ENCODE measurements around the gene DLK2. TPM values are rescaled to one million over a fixed set of nuclear protein-coding genes. Genes with fewer than 3 reads are reported as not detected.

The DLK2 gene
- total and polyA plus RNA-seq, 12 donors, result 0.28 to 5.1 (median 1.8) TPM; not detected in 1

DNA sequence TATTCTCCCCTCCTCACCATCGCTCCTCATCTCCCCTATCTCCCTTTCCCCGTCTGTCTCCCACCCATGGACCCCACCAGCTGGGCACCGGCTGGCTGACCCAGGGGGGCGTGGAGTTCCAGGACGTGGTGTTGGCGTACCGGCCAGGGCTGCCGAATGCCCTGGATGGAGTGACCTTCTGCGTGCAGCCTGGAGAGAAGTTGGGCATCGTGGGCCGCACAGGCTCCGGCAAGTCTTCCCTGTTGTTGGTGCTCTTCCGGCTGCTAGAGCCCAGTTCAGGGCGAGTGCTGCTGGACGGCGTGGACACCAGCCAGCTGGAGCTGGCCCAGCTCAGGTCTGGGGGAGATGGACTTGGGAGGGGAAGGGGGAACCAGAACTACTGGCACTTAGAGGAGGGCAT is 7.7 kb downstream of the DLK2 start:
- intact Hi-C loops (cut with DNase I), result no loop called here
- 94% methylated on average over 16 of the region's 16 CpGs for WGBS, 2 donors

DNA sequence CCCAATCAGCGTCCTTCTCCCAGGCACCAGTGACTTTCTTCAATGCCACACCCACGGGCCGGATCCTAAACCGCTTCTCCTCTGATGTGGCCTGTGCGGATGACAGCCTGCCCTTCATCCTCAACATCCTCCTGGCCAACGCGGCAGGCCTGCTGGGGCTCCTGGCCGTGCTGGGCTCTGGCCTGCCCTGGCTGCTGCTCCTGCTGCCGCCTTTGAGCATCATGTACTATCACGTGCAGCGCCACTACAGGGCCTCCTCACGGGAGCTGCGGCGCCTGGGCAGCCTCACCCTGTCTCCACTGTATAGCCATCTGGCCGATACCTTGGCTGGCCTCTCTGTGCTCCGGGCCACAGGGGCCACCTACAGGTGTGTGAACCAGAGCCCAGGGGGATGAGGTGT is 9.8 kb downstream of the DLK2 start:
- Histone ChIP-seq H3K27me3 (no peaks in the 10 kb centered on the region), H3K36me3 (peaks cover 0 to 100% (median 65%) of the 10 kb centered on the region in 9 donors), H3K9me3 (no peaks in the 10 kb centered on the region), H3K27ac (no peak overlapping the region), H3K4me3 (no peak overlapping the region), H3K4me1 (peaks cover 0 to 6% (median 0%) of the 10 kb centered on the region in 9 donors)
- DNase-seq, result no peak
- intact Hi-C loops (cut with DNase I), result no loop called here
- no peak for ATAC-seq
- TF ChIP-seq, protein P1, sequence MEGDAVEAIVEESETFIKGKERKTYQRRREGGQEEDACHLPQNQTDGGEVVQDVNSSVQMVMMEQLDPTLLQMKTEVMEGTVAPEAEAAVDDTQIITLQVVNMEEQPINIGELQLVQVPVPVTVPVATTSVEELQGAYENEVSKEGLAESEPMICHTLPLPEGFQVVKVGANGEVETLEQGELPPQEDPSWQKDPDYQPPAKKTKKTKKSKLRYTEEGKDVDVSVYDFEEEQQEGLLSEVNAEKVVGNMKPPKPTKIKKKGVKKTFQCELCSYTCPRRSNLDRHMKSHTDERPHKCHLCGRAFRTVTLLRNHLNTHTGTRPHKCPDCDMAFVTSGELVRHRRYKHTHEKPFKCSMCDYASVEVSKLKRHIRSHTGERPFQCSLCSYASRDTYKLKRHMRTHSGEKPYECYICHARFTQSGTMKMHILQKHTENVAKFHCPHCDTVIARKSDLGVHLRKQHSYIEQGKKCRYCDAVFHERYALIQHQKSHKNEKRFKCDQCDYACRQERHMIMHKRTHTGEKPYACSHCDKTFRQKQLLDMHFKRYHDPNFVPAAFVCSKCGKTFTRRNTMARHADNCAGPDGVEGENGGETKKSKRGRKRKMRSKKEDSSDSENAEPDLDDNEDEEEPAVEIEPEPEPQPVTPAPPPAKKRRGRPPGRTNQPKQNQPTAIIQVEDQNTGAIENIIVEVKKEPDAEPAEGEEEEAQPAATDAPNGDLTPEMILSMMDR (IDR thresholded peaks at IDR 0.05), result no peak
- 87% methylated on average over 16 of the region's 16 CpGs for WGBS, 2 donors

More for the DNA sequence above, 7.7 kb downstream of the DLK2 start:
- ATAC-seq, result no peak
- TF ChIP-seq, protein P1 (IDR thresholded peaks at IDR 0.05), result no peak
- Histone ChIP-seq H3K9me3 (no peaks in the 10 kb centered on the region), H3K27ac (no peak overlapping the region), H3K4me3 (no peak overlapping the region), H3K36me3 (peaks cover 0 to 100% (median 55%) of the 10 kb centered on the region in 9 donors), H3K4me1 (peaks cover 0 to 13% (median 0%) of the 10 kb centered on the region in 9 donors), H3K27me3 (no peaks in the 10 kb centered on the region)
- DNase-seq, result no peak

- Histone ChIP-seq H3K27ac (no peak overlapping the region), H3K36me3 (peaks cover 0 to 100% (median 68%) of the 10 kb centered on the region in 9 donors), H3K9me3 (no peaks in the 10 kb centered on the region), H3K27me3 (no peaks in the 10 kb centered on the region), H3K4me1 (peaks cover 0 to 4% (median 0%) of the 10 kb centered on the region in 9 donors), H3K4me3 (no peak overlapping the region)
- WGBS, 2 donors, result 85 to 92% methylated on average over 8 of the region's 8 CpGs
- ATAC-seq (no peak), DNase-seq (no peak)
- TF ChIP-seq, protein P1 (IDR thresholded peaks at IDR 0.05), result no peak
- intact Hi-C loops (cut with DNase I), result no loop called here
Measured at GRCh38 chr6:43444582-43444981, 10.8 kb downstream of the DLK2 start.

GRCh38 chr6:43444036-43444435 is 11.3 kb downstream of the DLK2 start:
- no peak for DNase-seq
- intact Hi-C loops (cut with DNase I), result no loop called here

More at GRCh38 chr6:43444036-43444435, 11.3 kb downstream of the DLK2 start:
- ATAC-seq, result no peak
- Histone ChIP-seq H3K27ac (no peak overlapping the region), H3K9me3 (no peaks in the 10 kb centered on the region), H3K4me1 (no peaks in the 10 kb centered on the region), H3K4me3 (no peak overlapping the region), H3K36me3 (peaks cover 0 to 100% (median 68%) of the 10 kb centered on the region in 9 donors), H3K27me3 (no peaks in the 10 kb centered on the region)
- WGBS, 2 donors, result 92% methylated on average over 10 of the region's 10 CpGs
- TF ChIP-seq, protein P1 (IDR thresholded peaks at IDR 0.05), result no peak
